A549 treated with Mapracorat at 1 μM for 4 hours (cell line): ENCODE measurements around the gene CKAP2L. TPM values are rescaled to one million over a fixed set of nuclear protein-coding genes. Genes with fewer than 3 reads are reported as not detected.

ENCODE experiments used
- total RNA-seq: library from RNA; stranded (reverse); fragments of 200-300 nt; extraction: Qiagen RNA extraction; gene quantifications from 5 replicates; pipeline ENCODE4 v1.2.3, GENCODE V29; 2022

Gene CKAP2L
- 12.1 to 16.9 TPM (median 15.1 TPM) in 5 replicates for total RNA-seq

GRCh38 chr2:112764071-112765044 lies at the start of gene CKAP2L:
Gene CKAP2L, minus strand, starts transcription at chr2:112764609. Its CDS starts 11 bp downstream, at chr2:112764598.

GRCh38 chr2:112784199-112785189 lies 20.1 kb upstream of the CKAP2L start, which contains the start of gene IL1A:
Gene IL1A, minus strand, starts transcription at chr2:112784493. Its CDS starts 723 bp downstream, at chr2:112783770.

GRCh38 chr2:112720785-112721184 lies 43.6 kb downstream of the CKAP2L start, which contains the start of gene NT5DC4:
Gene NT5DC4, plus strand, starts transcription at chr2:112721020. Its CDS starts 60 bp downstream, at chr2:112721080.

Other genes with a start within 250 kb of the CKAP2L start
- 22.3 to 26.5 TPM (median 22.5 TPM) in 5 replicates for gene POLR1B, start 222.1 kb downstream of the CKAP2L start, total RNA-seq
- 57.4 to 84.9 TPM (median 61.6 TPM) in 5 replicates for gene CHCHD5, start 180.0 kb downstream of the CKAP2L start, total RNA-seq
- gene SLC20A1, start 118.7 kb downstream of the CKAP2L start, total RNA-seq, result 136 to 146 TPM (median 146 TPM) in 5 replicates
- not detected in 5 replicates for gene NT5DC4, start 43.6 kb downstream of the CKAP2L start, total RNA-seq
- 0.14 to 0.28 TPM (median 0.21 TPM) in 5 replicates for gene IL1A, start 19.9 kb upstream of the CKAP2L start, total RNA-seq
- 0.13 to 0.17 TPM (median 0.14 TPM) in 4 of 5 replicates, not detected in the other for gene IL1B, start 72.2 kb upstream of the CKAP2L start, total RNA-seq
- not detected in 5 replicates for gene IL37, start 146.6 kb upstream of the CKAP2L start, total RNA-seq
- gene IL36G, start 213.4 kb upstream of the CKAP2L start, total RNA-seq, result not detected in 5 replicates
- gene IL36A, start 240.8 kb upstream of the CKAP2L start, total RNA-seq, result not detected in 5 replicates